ENCODE measurements around the gene RBM4B. TPM values are rescaled to one million over a fixed set of nuclear protein-coding genes. Genes with fewer than 3 reads are reported as not detected.

The RBM4B gene
- total and polyA plus RNA-seq, 2 of the 4 experiments (the other 2 are of a cell fraction) = 23.1 to 26.7 TPM

- H3K4me2 ChIP-seq (ENCODE audit: low read depth, low read length) = peak overlapping the region; percentile 93
- H3K23ac ChIP-seq (ENCODE audit: low read depth, low read length) = peak overlapping the region; percentile 94
- peak overlapping the region; percentile 91 for H2AK5ac ChIP-seq (ENCODE audit: low read depth, low read length)
- no peaks in the 10 kb centered on the region for H3K27me3 ChIP-seq (ENCODE audit: control insufficient read depth, insufficient read depth, low read length)
- dilution Hi-C loops (cut with HindIII; ENCODE audit: low sequenced_read_pairs, unreplicated experiment) = no loop called here
- H3K4ac ChIP-seq (ENCODE audit: low read depth, low read length) = peak overlapping the region; percentile 96
- peak overlapping the region; percentile 67 for H3K56ac ChIP-seq (ENCODE audit: extremely low read depth, insufficient read depth, low read length)
- intact Hi-C loops (cut with micrococcal nuclease) = loop anchor here (2.0 kb wide), 2 partner anchors 22 to 92 kb away; partner anchors contain the start of genes ACTN3, RBM14 and ZDHHC24
- peaks cover 21% of the 10 kb centered on the region for H3K4me1 ChIP-seq (ENCODE audit: control insufficient read depth, insufficient read depth, low read length)
- ChIA-PET POLR2A (ENCODE audit: unreplicated experiment) (interaction anchor here (0.7 to 2.3 kb wide), 2 partner anchors 20 to 44 kb away, joined by 11 to 17 read pairs; no protein-coding TSS in a partner anchor), CTCF (interaction anchor here (0.5 to 0.8 kb wide), 2 partner anchors 56 to 173 kb away, joined by 3 read pairs; no protein-coding TSS in a partner anchor)
- H2BK20ac ChIP-seq (ENCODE audit: low read depth, low read length) = no peak overlapping the region
- 0 out of 2 replicates have a peak overlapping the region, but pooled peaks have one; percentile 2 for H2BK120ac ChIP-seq (ENCODE audit: low read depth, low read length)
- peak overlapping the region; percentile 92 for H4K91ac ChIP-seq (ENCODE audit: insufficient read depth, low read depth, low read length)
- peak overlapping the region; percentile 88 for H3K9ac ChIP-seq (ENCODE audit: low read depth, low read length)
- peaks cover 12 to 80% of the 10 kb centered on the region in 2 experiments; a peak in 3 of 4 replicates for H3K79me1 ChIP-seq (ENCODE audit: low read depth in 1 of 2, low read length in 2 of 2)
- peak; percentile 42 for DNase-seq
- H3K27ac ChIP-seq (ENCODE audit: insufficient read depth, low read length) = peak overlapping the region; percentile 87
- H4K8ac ChIP-seq (ENCODE audit: low read depth in 2 of 2, low read length in 2 of 2) = peak overlapping the region; percentile 65 to 96; a peak in 3 of 4 replicates
- 0% methylated on average over 8 of the region's 27 CpGs; no CpG with 5 or more reads in 1 of the 2 experiments for WGBS, 2 experiments (ENCODE audit: extremely low coverage in 2 of 2, insufficient read length in 1 of 2)
- peak overlapping the region; percentile 16 for H3K18ac ChIP-seq (ENCODE audit: low read depth, low read length)
- ATAC-seq (ENCODE audit: low read depth) = no peak
- H4K20me1 ChIP-seq (ENCODE audit: insufficient read depth, low read length) = peaks cover 81% of the 10 kb centered on the region
- H3K14ac ChIP-seq (replicated peaks; ENCODE audit: low read depth, low read length) = peak overlapping the region; percentile 98
- peaks cover 25% of the 10 kb centered on the region for H3K36me3 ChIP-seq (ENCODE audit: control insufficient read depth, insufficient read depth, low read length)
- no peak for TF ChIP-seq MXI1 (IDR thresholded peaks at IDR 0.05; ENCODE audit: borderline replicate concordance, low read depth, low read length)
- TF ChIP-seq MAFK (IDR thresholded peaks at IDR 0.05; ENCODE audit: low read depth, low read length) = no peak
- TF ChIP-seq, protein P1, sequence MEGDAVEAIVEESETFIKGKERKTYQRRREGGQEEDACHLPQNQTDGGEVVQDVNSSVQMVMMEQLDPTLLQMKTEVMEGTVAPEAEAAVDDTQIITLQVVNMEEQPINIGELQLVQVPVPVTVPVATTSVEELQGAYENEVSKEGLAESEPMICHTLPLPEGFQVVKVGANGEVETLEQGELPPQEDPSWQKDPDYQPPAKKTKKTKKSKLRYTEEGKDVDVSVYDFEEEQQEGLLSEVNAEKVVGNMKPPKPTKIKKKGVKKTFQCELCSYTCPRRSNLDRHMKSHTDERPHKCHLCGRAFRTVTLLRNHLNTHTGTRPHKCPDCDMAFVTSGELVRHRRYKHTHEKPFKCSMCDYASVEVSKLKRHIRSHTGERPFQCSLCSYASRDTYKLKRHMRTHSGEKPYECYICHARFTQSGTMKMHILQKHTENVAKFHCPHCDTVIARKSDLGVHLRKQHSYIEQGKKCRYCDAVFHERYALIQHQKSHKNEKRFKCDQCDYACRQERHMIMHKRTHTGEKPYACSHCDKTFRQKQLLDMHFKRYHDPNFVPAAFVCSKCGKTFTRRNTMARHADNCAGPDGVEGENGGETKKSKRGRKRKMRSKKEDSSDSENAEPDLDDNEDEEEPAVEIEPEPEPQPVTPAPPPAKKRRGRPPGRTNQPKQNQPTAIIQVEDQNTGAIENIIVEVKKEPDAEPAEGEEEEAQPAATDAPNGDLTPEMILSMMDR (conservative IDR thresholded peaks at IDR 0.05; ENCODE audit: low read depth, low read length) = 0 out of 2 replicates have a peak, but pooled peaks have one; percentile 21
- in situ Hi-C loops (cut with MboI; ENCODE audit: low sequenced_read_pairs) = no loop called here
- H2AFZ ChIP-seq (replicated peaks; ENCODE audit: low read length, poor library complexity) = peak overlapping the region; percentile 89
- peak overlapping the region; percentile 98 for H2AK9ac ChIP-seq (replicated peaks; ENCODE audit: low read depth, low read length, poor library complexity)
- BruUV-seq (replicated peaks) = no TSS peak
- H2BK5ac ChIP-seq (ENCODE audit: low read depth, low read length, poor library complexity, severe bottlenecking) = peak overlapping the region; percentile 75
- no peak overlapping the region for H2BK15ac ChIP-seq (ENCODE audit: low read depth, low read length)
- peak overlapping the region; percentile 17; the same call in 1 of the 2 replicates for H4K5ac ChIP-seq (ENCODE audit: low read depth, low read length)
- H3K9me3 ChIP-seq (ENCODE audit: control insufficient read depth, insufficient read depth, low read length) = no peaks in the 10 kb centered on the region
- peaks cover 10% of the 10 kb centered on the region; the same call in 1 of the 2 replicates for H3K9me1 ChIP-seq (ENCODE audit: insufficient read depth, low read length)
- H3K4me3 ChIP-seq (ENCODE audit: insufficient read depth, low read depth, low read length) = peak overlapping the region; percentile 76
Observed at GRCh38 chr11:66639066-66639813, 38.4 kb downstream of the RBM4B start.
